Nephron (organoid): ENCODE measurements around the gene GPR18.

Source experiments
- H3K27ac Mint-ChIP-seq, 3 experiments: 2 replicates each; pipeline ENCODE4 v1.8.0; 2020; ENCODE audit warnings: mixed read lengths in 3 of 3, mild to moderate bottlenecking in 2 of 3, moderate library complexity in 1 of 3
- H3K27me3 Mint-ChIP-seq: 2 replicates; pipeline ENCODE4 v1.8.0; 2021; ENCODE audit warnings: low read depth, mild to moderate bottlenecking, moderate library complexity, mixed read lengths
- H3K36me3 Mint-ChIP-seq: 2 replicates; pipeline ENCODE4 v1.8.0; 2020; ENCODE audit warnings: low read depth, mixed read lengths
- H3K4me1 Mint-ChIP-seq: 2 replicates; pipeline ENCODE4 v1.8.0; 2020; ENCODE audit warnings: mixed read lengths
- H3K4me3 Mint-ChIP-seq, 3 experiments: 2 replicates each; pipeline ENCODE4 v1.8.0; 2020; ENCODE audit warnings: mild to moderate bottlenecking in 3 of 3, mixed read lengths in 3 of 3, moderate library complexity in 2 of 3
- H3K9me3 Mint-ChIP-seq: 2 replicates; pipeline ENCODE4 v1.8.0; 2020; ENCODE audit warnings: mixed read lengths
- CTCF ChIP-seq, 3 experiments: fragments of 200-600 bp; sonication (generic); IDR thresholded peaks; one replicate each; pipeline ENCODE4 v1.5.0; 2021; ENCODE audit warnings: antibody characterized with exemption in 3 of 3; ENCODE audit not compliant: unreplicated experiment in 3 of 3

The GPR18 gene

GRCh38 chr13:99227331-99227900 lies 30.8 kb downstream of the GPR18 start:
- H3K27me3 Mint-ChIP-seq: no peaks in the 10 kb centered on the region
- TF ChIP-seq CTCF (IDR thresholded peaks at IDR 0.05; ENCODE audit: unreplicated experiment in 3 of 3): no peak
- H3K4me1 Mint-ChIP-seq: peaks cover 15% of the 10 kb centered on the region
- H3K9me3 Mint-ChIP-seq: peaks cover 4% of the 10 kb centered on the region
- H3K27ac Mint-ChIP-seq: no peak overlapping the region
- no peak overlapping the region for H3K4me3 Mint-ChIP-seq
- H3K36me3 Mint-ChIP-seq: peaks cover 31% of the 10 kb centered on the region

- TF ChIP-seq CTCF (IDR thresholded peaks at IDR 0.05; ENCODE audit: unreplicated experiment in 3 of 3): no peak
- Mint-ChIP-seq H3K27ac (no peak overlapping the region), H3K4me1 (peaks cover 15% of the 10 kb centered on the region), H3K27me3 (no peaks in the 10 kb centered on the region), H3K36me3 (peaks cover 35% of the 10 kb centered on the region), H3K4me3 (no peak overlapping the region), H3K9me3 (peaks cover 11% of the 10 kb centered on the region)
Observed at GRCh38 chr13:99226513-99226912, 31.7 kb downstream of the GPR18 start.

GRCh38 chr13:99225078-99225477 lies 33.1 kb downstream of the GPR18 start:
- no peaks in the 10 kb centered on the region for H3K27me3 Mint-ChIP-seq
- H3K9me3 Mint-ChIP-seq: peaks cover 11% of the 10 kb centered on the region
- TF ChIP-seq CTCF (IDR thresholded peaks at IDR 0.05; ENCODE audit: unreplicated experiment in 3 of 3): no peak
- H3K36me3 Mint-ChIP-seq: peaks cover 35% of the 10 kb centered on the region
- no peak overlapping the region for H3K27ac Mint-ChIP-seq
- H3K4me1 Mint-ChIP-seq: peaks cover 18% of the 10 kb centered on the region
- no peak overlapping the region for H3K4me3 Mint-ChIP-seq

- Mint-ChIP-seq H3K4me3 (no peak overlapping the region), H3K4me1 (peaks cover 14% of the 10 kb centered on the region), H3K27ac (no peak overlapping the region), H3K9me3 (peaks cover 11% of the 10 kb centered on the region), H3K27me3 (no peaks in the 10 kb centered on the region), H3K36me3 (peaks cover 34% of the 10 kb centered on the region)
- no peak for TF ChIP-seq CTCF (IDR thresholded peaks at IDR 0.05; ENCODE audit: unreplicated experiment in 3 of 3)
Observed at GRCh38 chr13:99224021-99224420, 34.2 kb downstream of the GPR18 start.

GRCh38 chr13:99223587-99223986 lies 34.6 kb downstream of the GPR18 start:
- no peak for TF ChIP-seq CTCF (IDR thresholded peaks at IDR 0.05; ENCODE audit: unreplicated experiment in 3 of 3)
- H3K36me3 Mint-ChIP-seq: peaks cover 31% of the 10 kb centered on the region
- no peak overlapping the region for H3K27ac Mint-ChIP-seq
- no peaks in the 10 kb centered on the region for H3K27me3 Mint-ChIP-seq
- peaks cover 11% of the 10 kb centered on the region for H3K9me3 Mint-ChIP-seq
- H3K4me3 Mint-ChIP-seq: no peak overlapping the region
- peaks cover 10% of the 10 kb centered on the region for H3K4me1 Mint-ChIP-seq

- H3K36me3 Mint-ChIP-seq: peaks cover 35% of the 10 kb centered on the region
- H3K27me3 Mint-ChIP-seq: no peaks in the 10 kb centered on the region
- H3K4me3 Mint-ChIP-seq: no peak overlapping the region
- H3K9me3 Mint-ChIP-seq: peaks cover 11% of the 10 kb centered on the region
- H3K4me1 Mint-ChIP-seq: peaks cover 16% of the 10 kb centered on the region
- H3K27ac Mint-ChIP-seq: no peak overlapping the region
- TF ChIP-seq CTCF (IDR thresholded peaks at IDR 0.05; ENCODE audit: unreplicated experiment in 3 of 3): no peak
Observed at GRCh38 chr13:99221567-99222239, 36.5 kb downstream of the GPR18 start.
